ENCODE results near the gene DGKZ. TPM values are rescaled to one million over a fixed set of nuclear protein-coding genes. Genes with fewer than 3 reads are reported as not detected.

The DGKZ gene
- total RNA-seq, 1 experiment from 2014 or later = 59.3 TPM

- H3K27me3 Mint-ChIP-seq (ENCODE audit: insufficient read depth, unreplicated experiment) = no peaks in the 10 kb centered on the region
- no peaks in the 10 kb centered on the region for H3K27me3 ChIP-seq (replicated peaks; ENCODE audit: control insufficient read depth, insufficient read depth, low read length)
- no peak for TF ChIP-seq CTCF (IDR thresholded peaks at IDR 0.05; ENCODE audit: insufficient read depth in 1 of 2, low read depth in 1 of 2, low read length in 1 of 2, severe bottlenecking in 1 of 2, unreplicated experiment in 1 of 2)
- no peaks in the 10 kb centered on the region for H3K36me3 Mint-ChIP-seq (ENCODE audit: insufficient read depth, unreplicated experiment)
- H3K9me3 Mint-ChIP-seq (ENCODE audit: unreplicated experiment) = no peaks in the 10 kb centered on the region
- peaks cover 10% of the 10 kb centered on the region for H3K4me1 ChIP-seq
- intact Hi-C loops (cut with micrococcal nuclease; ENCODE audit: unreplicated experiment) = no loop called here
- H3K4me3 Mint-ChIP-seq (ENCODE audit: unreplicated experiment) = no peak overlapping the region
- H3K27ac Mint-ChIP-seq (ENCODE audit: unreplicated experiment) = no peak overlapping the region
- no peak for DNase-seq
- no peak overlapping the region for H3K4me3 ChIP-seq (ENCODE audit: low read depth, low read length)
- ChIA-PET POLR2A (no interaction called here), CTCF (interaction anchor here (0.8 kb wide), 1 partner anchor 9 kb away, joined by 4 read pairs; no protein-coding TSS in a partner anchor)
- peaks cover 8% of the 10 kb centered on the region for H3K4me1 Mint-ChIP-seq (ENCODE audit: low read depth, unreplicated experiment)
- no peaks in the 10 kb centered on the region for H3K9me3 ChIP-seq
- no TSS peak for BruUV-seq (replicated peaks)
- no peaks in the 10 kb centered on the region for H3K36me3 ChIP-seq (ENCODE audit: control insufficient read depth, insufficient read depth, low read length)
These were observed 7.4 kb upstream of the DGKZ start for GRCh38 chr11:46339816-46340215.

GRCh38 chr11:46341454-46341853 lies 5.8 kb upstream of the DGKZ start:
- CTCF ChIA-PET = interaction anchor here (1.0 kb wide), 1 partner anchor 104 kb away, joined by 5 read pairs; no protein-coding TSS in a partner anchor
- BruUV-seq (replicated peaks) = no TSS peak
- no peak overlapping the region for H3K4me3 ChIP-seq (ENCODE audit: low read depth, low read length)
- Mint-ChIP-seq H3K4me3 (ENCODE audit: unreplicated experiment) (no peak overlapping the region), H3K27ac (ENCODE audit: unreplicated experiment) (no peak overlapping the region), H3K27me3 (ENCODE audit: insufficient read depth, unreplicated experiment) (no peaks in the 10 kb centered on the region), H3K36me3 (ENCODE audit: insufficient read depth, unreplicated experiment) (no peaks in the 10 kb centered on the region), H3K4me1 (ENCODE audit: low read depth, unreplicated experiment) (peaks cover 10% of the 10 kb centered on the region), H3K9me3 (ENCODE audit: unreplicated experiment) (no peaks in the 10 kb centered on the region)
- POLR2A ChIA-PET = no interaction called here
- no peak for TF ChIP-seq CTCF (IDR thresholded peaks at IDR 0.05; ENCODE audit: insufficient read depth in 1 of 2, low read depth in 1 of 2, low read length in 1 of 2, severe bottlenecking in 1 of 2, unreplicated experiment in 1 of 2)
- no peaks in the 10 kb centered on the region for H3K27me3 ChIP-seq (replicated peaks; ENCODE audit: control insufficient read depth, insufficient read depth, low read length)
- no peaks in the 10 kb centered on the region for H3K36me3 ChIP-seq (ENCODE audit: control insufficient read depth, insufficient read depth, low read length)
- peaks cover 10% of the 10 kb centered on the region for H3K4me1 ChIP-seq
- intact Hi-C loops (cut with micrococcal nuclease; ENCODE audit: unreplicated experiment) = no loop called here
- no peaks in the 10 kb centered on the region for H3K9me3 ChIP-seq
- DNase-seq = no peak

GRCh38 chr11:46342239-46342638 lies 5.0 kb upstream of the DGKZ start:
- no TSS peak for BruUV-seq (replicated peaks)
- no peak for TF ChIP-seq CTCF (IDR thresholded peaks at IDR 0.05; ENCODE audit: insufficient read depth in 1 of 2, low read depth in 1 of 2, low read length in 1 of 2, severe bottlenecking in 1 of 2, unreplicated experiment in 1 of 2)
- intact Hi-C loops (cut with micrococcal nuclease; ENCODE audit: unreplicated experiment) = no loop called here
- ChIA-PET CTCF (no interaction called here), POLR2A (no interaction called here)
- Histone ChIP-seq H3K36me3 (ENCODE audit: control insufficient read depth, insufficient read depth, low read length) (no peaks in the 10 kb centered on the region), H3K4me1 (peaks cover 10% of the 10 kb centered on the region), H3K4me3 (ENCODE audit: low read depth, low read length) (no peak overlapping the region), H3K27me3 (replicated peaks; ENCODE audit: control insufficient read depth, insufficient read depth, low read length) (no peaks in the 10 kb centered on the region), H3K9me3 (no peaks in the 10 kb centered on the region)
- H3K4me3 Mint-ChIP-seq (ENCODE audit: unreplicated experiment) = no peak overlapping the region
- no peak overlapping the region for H3K27ac Mint-ChIP-seq (ENCODE audit: unreplicated experiment)
- H3K36me3 Mint-ChIP-seq (ENCODE audit: insufficient read depth, unreplicated experiment) = peaks cover 6% of the 10 kb centered on the region
- no peak for DNase-seq
- peaks cover 15% of the 10 kb centered on the region for H3K4me1 Mint-ChIP-seq (ENCODE audit: low read depth, unreplicated experiment)
- H3K9me3 Mint-ChIP-seq (ENCODE audit: unreplicated experiment) = no peaks in the 10 kb centered on the region
- H3K27me3 Mint-ChIP-seq (ENCODE audit: insufficient read depth, unreplicated experiment) = no peaks in the 10 kb centered on the region
